Kidney (tissue), 14 donors: ENCODE data around the gene VSX1. TPM values are rescaled to one million over a fixed set of nuclear protein-coding genes. Genes with fewer than 3 reads are reported as not detected.

Experiments
- DNase-seq, 5 donors: peaks; one replicate each; pipeline ENCODE4 v3.0.0-alpha.2; 2013 to 2020
- FAIRE-seq: peaks from 2 replicates; lab custom pipeline; 2012; peaks lifted over from hg19 to GRCh38; lab: Jason Lieb, UNC
- H3K27ac ChIP-seq, 2 donors: one replicate each; pipeline ENCODE4 v1.7.0; 2013; ENCODE audit warnings: low read depth in 2 of 2, low read length in 2 of 2, inconsistent platforms in 1 of 2
- H3K27me3 ChIP-seq: one replicate; pipeline ENCODE4 v1.7.1; 2013; ENCODE audit warnings: low read length, inconsistent platforms; ENCODE audit not compliant: control insufficient read depth, insufficient read depth
- H3K36me3 ChIP-seq, 3 donors: one replicate each; pipeline versions ENCODE4 v1.7.0 to v1.7.1; 2013; ENCODE audit warnings: low read length in 3 of 3, control low read depth in 1 of 3, inconsistent platforms in 1 of 3; ENCODE audit not compliant: insufficient read depth in 3 of 3, control insufficient read depth in 2 of 3
- H3K4me1 ChIP-seq, 3 donors: one replicate each; pipeline versions ENCODE4 v1.7.0 to v1.7.1; 2013; ENCODE audit warnings: low read length in 3 of 3, inconsistent platforms in 1 of 3, low read depth in 1 of 3; ENCODE audit not compliant: control insufficient read depth in 2 of 3, insufficient read depth in 2 of 3
- H3K4me3 ChIP-seq, 3 donors: one replicate each; pipeline versions ENCODE4 v1.7.0 to v1.8.1; 2013; ENCODE audit warnings: low read length in 3 of 3, control low read depth in 1 of 3, inconsistent platforms in 1 of 3
- H3K9ac ChIP-seq, 3 donors: one replicate each; pipeline versions ENCODE4 v1.7.0 to v1.7.1; 2013; ENCODE audit warnings: low read length in 3 of 3, control low read depth in 1 of 3, inconsistent platforms in 1 of 3
- H3K9me3 ChIP-seq, 3 donors: one replicate each; pipeline versions ENCODE4 v1.7.0 to v1.7.1; 2013; ENCODE audit warnings: low read length in 3 of 3, control low read depth in 1 of 3, inconsistent platforms in 1 of 3; ENCODE audit not compliant: control insufficient read depth in 2 of 3, insufficient read depth in 1 of 3
- CTCF ChIP-seq: IDR thresholded peaks from 3 replicates; pipeline ENCODE4 v1.5.1; 2012; ENCODE audit warnings: mild to moderate bottlenecking, moderate library complexity, borderline replicate concordance; ENCODE audit not compliant: insufficient read depth; ENCODE audit errors: extremely low read depth
- intact Hi-C: fragments of 100-400 bp; cut with DNase I; formaldehyde crosslinking; loops from one replicate; pipeline ENCODE4 v1.11.1; 2022
- polyA plus RNA-seq: library from polyadenylated mRNA; stranded (reverse); fragments of 350-450 nt; fragmentation: Illumina TruSeq; extraction: RNeasy Lipid Tissue Mini Kit (QIAGEN cat#74804); gene quantifications from one replicate; pipeline ENCODE4 v1.2.3, GENCODE V29; 2014; ENCODE audit warnings: low read depth, low replicate concordance; ENCODE audit not compliant: insufficient read depth
- total RNA-seq: library from RNA; stranded (reverse); fragmentation: NEBNext Ultra II Directional; extraction: Animal tissue kit (Norgen Biotek cat#: 25700); gene quantifications from one replicate; pipeline ENCODE4 v1.2.1, GENCODE V29; 2021
- donor health status: control.
- donor health status: control.
- donor health status: control.
- donor health status: control.
- donor health status: control.
- donor health status: DM: yes; HTN: yes; CAD: no.
- donor health status: Normal renal cell carcinoma (clear cell type).

The VSX1 gene
- total and polyA plus RNA-seq, 2 donors from 2014 or later, result 0.41 TPM; not detected in 1

- FAIRE-seq, result no peak
- intact Hi-C loops, result loop anchor here (5.0 kb wide), 1 partner anchor 66 kb away; no protein-coding TSS in a partner anchor
- Histone ChIP-seq H3K4me3 (no peak overlapping the region), H3K27me3 (peaks cover 3% of the 10 kb centered on the region), H3K27ac (no peak overlapping the region), H3K4me1 (peaks cover 0 to 15% (median 6%) of the 10 kb centered on the region in 3 donors), H3K9ac (no peak overlapping the region), H3K9me3 (peaks cover 0 to 4% (median 0%) of the 10 kb centered on the region in 3 donors), H3K36me3 (no peaks in the 10 kb centered on the region)
- DNase-seq, result no peak
- TF ChIP-seq CTCF, result no peak
Measured at GRCh38 chr20:25062841-25063240, 19.1 kb downstream of the VSX1 start.

GRCh38 chr20:25061821-25062530, 20.0 kb downstream of the VSX1 start:
- intact Hi-C loops, result loop anchor here (5.0 kb wide), 1 partner anchor 65 kb away; no protein-coding TSS in a partner anchor

GRCh38 chr20:25061103-25061799, 20.7 kb downstream of the VSX1 start:
- H3K27me3 ChIP-seq, result peaks cover 3% of the 10 kb centered on the region
- H3K9ac ChIP-seq, result no peak overlapping the region
- no peak for TF ChIP-seq CTCF
- FAIRE-seq (no peak), DNase-seq (peak in 2 of 5 donors; percentile 18 to 32)
- H3K4me3 ChIP-seq, result no peak overlapping the region
- intact Hi-C loops, result loop anchor here (5.0 kb wide), 1 partner anchor 64 kb away; no protein-coding TSS in a partner anchor
- H3K9me3 ChIP-seq, result no peaks in the 10 kb centered on the region
- peaks cover 0 to 21% (median 6%) of the 10 kb centered on the region in 3 donors for H3K4me1 ChIP-seq
- H3K27ac ChIP-seq, result no peak overlapping the region
- H3K36me3 ChIP-seq, result no peaks in the 10 kb centered on the region

More at GRCh38 chr20:25061821-25062530, 20.0 kb downstream of the VSX1 start:
- H3K27me3 ChIP-seq, result peaks cover 3% of the 10 kb centered on the region
- no peak overlapping the region for H3K27ac ChIP-seq
- FAIRE-seq (no peak), DNase-seq (peak in 2 of 5 donors; percentile 30 to 51)
- H3K4me3 ChIP-seq, result no peak overlapping the region
- H3K9me3 ChIP-seq, result no peaks in the 10 kb centered on the region
- no peak overlapping the region for H3K9ac ChIP-seq
- no peaks in the 10 kb centered on the region for H3K36me3 ChIP-seq
- peaks cover 0 to 15% (median 6%) of the 10 kb centered on the region in 3 donors for H3K4me1 ChIP-seq
- no peak for TF ChIP-seq CTCF
